Stomach (tissue), 9 donors: ENCODE results near the gene FLNC. TPM values are rescaled to one million over a fixed set of nuclear protein-coding genes. Genes with fewer than 3 reads are reported as not detected.

ENCODE experiments used
- DNase-seq, 2 donors: peaks; one replicate each; pipeline versions ENCODE4 v3.0.0 to v3.0.0-alpha.2; 2013 to 2019
- H3K27ac ChIP-seq, 5 donors: fragments of 200-600 bp in 4 of 5; sonication (generic) in 4 of 5; one replicate each; pipeline ENCODE4 v1.5.1; 2013 to 2019; ENCODE audit warnings: mild to moderate bottlenecking in 1 of 5, moderate library complexity in 1 of 5
- H3K27me3 ChIP-seq, 3 donors: fragments of 200-600 bp; sonication (generic); one replicate each; pipeline ENCODE4 v1.5.1; 2017 to 2019; ENCODE audit warnings: mixed run types in 1 of 3
- H3K36me3 ChIP-seq, 4 donors: fragments of 200-600 bp; sonication (generic); 1 replicate in 3 of 4; 2 replicates in 1 of 4; pipeline ENCODE4 v1.5.1; 2016 to 2019
- H3K4me1 ChIP-seq, 4 donors: fragments of 200-600 bp; sonication (generic); one replicate each; pipeline ENCODE4 v1.5.1; 2016 to 2019
- H3K4me3 ChIP-seq, 4 donors: fragments of 200-600 bp; sonication (generic) in 3 of 4; one replicate each; pipeline ENCODE4 v1.5.1; 2016 to 2019; ENCODE audit warnings: mild to moderate bottlenecking in 1 of 4
- H3K9me3 ChIP-seq, 4 donors: fragments of 200-600 bp; sonication (generic); one replicate each; pipeline ENCODE4 v1.5.1; 2016 to 2019
- EP300 ChIP-seq: sonication (generic); formaldehyde crosslinking; IDR thresholded peaks from one replicate; pipeline ENCODE4 v1.6.1; 2017; ENCODE audit warnings: antibody characterized with exemption
- POLR2A ChIP-seq, 4 donors: fragments of 450-650 bp; IDR thresholded peaks; one replicate each; pipeline ENCODE4 v1.6.1; 2016; ENCODE audit warnings: antibody characterized with exemption in 4 of 4, control low read depth in 2 of 4, mild to moderate bottlenecking in 1 of 4, moderate library complexity in 1 of 4
- POLR2AphosphoS5 ChIP-seq, 3 donors: sonication (generic); formaldehyde crosslinking; IDR thresholded peaks; one replicate each; pipeline ENCODE4 v1.6.1; 2016; ENCODE audit warnings: antibody characterized with exemption in 3 of 3
- WGBS, 5 donors: extraction: QIAGEN DNeasy Blood & Tissue Kit in 3 of 5; methylation state at CpG; one replicate each; pipeline versions ENCODE4 v1.1.5 to v1.1.7; 2013 to 2018; 5-methylcytosine and 5-hydroxymethylcytosine counted together
- intact Hi-C: fragments of 100-400 bp; cut with DNase I; formaldehyde crosslinking; loops from one replicate; pipeline ENCODE4 v1.15.1; 2023; ENCODE audit warnings: low total_unique reads
- polyA plus RNA-seq, 3 donors: library from polyadenylated mRNA; stranded (reverse); fragments of 200-250 nt; gene quantifications; one replicate each; pipeline ENCODE4 v1.2.3, GENCODE V29; 2013
- total RNA-seq, 5 donors: library from RNA; depleted of rRNA; stranded (reverse); fragments of >200 nt; gene quantifications; one replicate each; pipeline versions ENCODE4 v1.1.0 to v1.2.3, GENCODE V29; 2014 to 2016
- TF ChIP-seq, protein P1 (sequence below), 7 experiments: fragments of 450-650 bp in 4 of 7; fragments of 200-600 bp in 3 of 7; sonication (generic) in 3 of 7; IDR thresholded peaks; one replicate each; pipeline ENCODE4 v1.5.1; 2016 to 2019; ENCODE audit warnings: antibody characterized with exemption in 7 of 7, control low read depth in 2 of 7, mild to moderate bottlenecking in 1 of 7
- donor health status: healthy with polysubstance abuse.
- donor health status: Bipolar disorder and iron deficiency.
- donor health status: healthy.

FLNC gene
- total and polyA plus RNA-seq, 8 donors: 1.9 to 184 (median 46.6) TPM

DNA sequence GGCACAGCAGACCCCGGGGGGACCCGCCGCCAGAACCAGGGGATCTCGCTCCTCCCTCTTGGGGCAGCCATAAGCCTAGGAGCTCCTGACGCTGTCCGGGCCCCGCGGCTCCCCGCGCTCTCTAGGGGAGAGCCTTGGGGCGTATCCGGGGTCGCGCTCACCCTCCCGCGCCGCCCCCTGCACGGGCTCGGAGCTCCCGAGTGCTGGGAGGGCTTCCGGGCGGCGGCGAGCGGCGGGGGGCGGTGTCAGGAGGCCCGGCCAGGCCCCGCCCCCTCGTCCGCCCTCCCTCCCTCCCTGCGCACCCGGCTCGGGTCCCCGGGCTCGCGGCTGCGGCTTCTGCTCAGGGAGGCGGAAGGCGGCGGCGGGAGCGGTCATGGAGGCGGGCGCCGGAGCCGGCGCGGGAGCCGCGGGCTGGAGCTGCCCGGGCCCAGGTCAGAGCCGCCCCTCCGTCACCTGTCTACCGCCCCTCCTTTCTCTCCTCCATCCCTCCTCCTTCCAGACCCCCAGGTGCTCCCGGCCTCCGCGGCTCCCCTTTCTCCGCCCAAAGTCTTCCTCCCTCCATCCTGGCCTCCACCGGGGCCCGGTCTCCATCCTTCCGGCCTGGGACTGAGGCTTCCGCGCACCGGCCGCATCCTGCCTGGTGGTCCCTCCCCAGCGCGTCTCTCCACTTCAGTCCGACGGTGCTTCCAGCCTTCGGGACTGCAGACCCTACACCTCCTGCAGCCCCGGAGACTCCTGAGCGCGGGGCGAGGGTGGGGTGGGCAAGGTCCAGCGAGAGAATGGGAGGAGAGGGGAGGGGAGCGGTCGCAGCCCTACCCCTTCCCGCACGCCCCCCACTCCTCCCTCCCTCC, 38.9 kb upstream of the FLNC start, which contains the start of gene CCDC136:
TSS of gene CCDC136 (plus strand) at position 848 of the 851 bp plus-strand sequence. CDS start 444 bp downstream, outside the sequence.
- TF ChIP-seq POLR2A (IDR thresholded peaks at IDR 0.05): no peak
- TF ChIP-seq POLR2AphosphoS5 (IDR thresholded peaks at IDR 0.05): peak; percentile 12 to 42 (median 18)
- H3K27ac ChIP-seq: peak within 1 kb of the TSS; percentile 16 to 85 (median 73)
- H3K36me3 ChIP-seq: peaks cover 0 to 8% (median 0%) of the 10 kb centered on the region in 4 donors
- H3K4me3 ChIP-seq: peak within 1 kb of the TSS; percentile 84 to 92 (median 88)
- WGBS, 5 donors: 0 to 1% (median 1%) methylated on average over 41 to 76 of the region's 80 CpGs
- peak; percentile 83 to 89 for DNase-seq
- H3K27me3 ChIP-seq: peaks cover 0 to 12% (median 0%) of the 10 kb centered on the region in 3 donors
- no peaks in the 10 kb centered on the region for H3K9me3 ChIP-seq
- intact Hi-C loops: no loop called here
- peaks cover 14 to 30% (median 22%) of the 10 kb centered on the region in 4 donors for H3K4me1 ChIP-seq

DNA sequence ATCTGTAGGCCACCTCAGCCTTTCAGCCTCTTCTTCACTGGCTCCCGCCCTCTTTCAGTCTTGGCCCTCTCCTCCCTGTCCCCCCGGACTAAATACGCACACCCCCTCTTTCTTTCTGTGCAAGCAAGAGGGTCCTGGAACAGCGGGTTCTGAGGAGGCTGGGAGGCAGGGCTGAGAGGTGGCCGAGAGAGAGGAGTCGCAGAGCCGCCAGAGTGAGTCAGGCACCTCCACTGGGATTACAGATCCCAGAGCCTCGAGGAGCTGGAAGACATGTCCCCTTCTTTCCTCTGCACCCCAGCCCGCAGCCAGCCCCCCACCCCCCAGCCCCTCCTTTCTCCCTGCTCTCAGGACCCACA, 38.3 kb upstream of the FLNC start:
- Histone ChIP-seq H3K27me3 (peaks cover 0 to 12% (median 0%) of the 10 kb centered on the region in 3 donors), H3K4me1 (peaks cover 14 to 30% (median 22%) of the 10 kb centered on the region in 4 donors), H3K9me3 (no peaks in the 10 kb centered on the region), H3K27ac (peak overlapping the region in 2 of 5 donors; percentile 73 to 85), H3K36me3 (peaks cover 0 to 8% (median 0%) of the 10 kb centered on the region in 4 donors), H3K4me3 (peak overlapping the region; percentile 84 to 92 (median 88))
- WGBS, 5 donors: 12 to 25% (median 15%) methylated on average over 7 to 9 of the region's 9 CpGs
- intact Hi-C loops: no loop called here
- TF ChIP-seq, protein P1, sequence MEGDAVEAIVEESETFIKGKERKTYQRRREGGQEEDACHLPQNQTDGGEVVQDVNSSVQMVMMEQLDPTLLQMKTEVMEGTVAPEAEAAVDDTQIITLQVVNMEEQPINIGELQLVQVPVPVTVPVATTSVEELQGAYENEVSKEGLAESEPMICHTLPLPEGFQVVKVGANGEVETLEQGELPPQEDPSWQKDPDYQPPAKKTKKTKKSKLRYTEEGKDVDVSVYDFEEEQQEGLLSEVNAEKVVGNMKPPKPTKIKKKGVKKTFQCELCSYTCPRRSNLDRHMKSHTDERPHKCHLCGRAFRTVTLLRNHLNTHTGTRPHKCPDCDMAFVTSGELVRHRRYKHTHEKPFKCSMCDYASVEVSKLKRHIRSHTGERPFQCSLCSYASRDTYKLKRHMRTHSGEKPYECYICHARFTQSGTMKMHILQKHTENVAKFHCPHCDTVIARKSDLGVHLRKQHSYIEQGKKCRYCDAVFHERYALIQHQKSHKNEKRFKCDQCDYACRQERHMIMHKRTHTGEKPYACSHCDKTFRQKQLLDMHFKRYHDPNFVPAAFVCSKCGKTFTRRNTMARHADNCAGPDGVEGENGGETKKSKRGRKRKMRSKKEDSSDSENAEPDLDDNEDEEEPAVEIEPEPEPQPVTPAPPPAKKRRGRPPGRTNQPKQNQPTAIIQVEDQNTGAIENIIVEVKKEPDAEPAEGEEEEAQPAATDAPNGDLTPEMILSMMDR (IDR thresholded peaks at IDR 0.05): no peak
- TF ChIP-seq POLR2A (IDR thresholded peaks at IDR 0.05) (no peak), EP300 (no peak), POLR2AphosphoS5 (IDR thresholded peaks at IDR 0.05) (no peak)
- no peak for DNase-seq

DNA sequence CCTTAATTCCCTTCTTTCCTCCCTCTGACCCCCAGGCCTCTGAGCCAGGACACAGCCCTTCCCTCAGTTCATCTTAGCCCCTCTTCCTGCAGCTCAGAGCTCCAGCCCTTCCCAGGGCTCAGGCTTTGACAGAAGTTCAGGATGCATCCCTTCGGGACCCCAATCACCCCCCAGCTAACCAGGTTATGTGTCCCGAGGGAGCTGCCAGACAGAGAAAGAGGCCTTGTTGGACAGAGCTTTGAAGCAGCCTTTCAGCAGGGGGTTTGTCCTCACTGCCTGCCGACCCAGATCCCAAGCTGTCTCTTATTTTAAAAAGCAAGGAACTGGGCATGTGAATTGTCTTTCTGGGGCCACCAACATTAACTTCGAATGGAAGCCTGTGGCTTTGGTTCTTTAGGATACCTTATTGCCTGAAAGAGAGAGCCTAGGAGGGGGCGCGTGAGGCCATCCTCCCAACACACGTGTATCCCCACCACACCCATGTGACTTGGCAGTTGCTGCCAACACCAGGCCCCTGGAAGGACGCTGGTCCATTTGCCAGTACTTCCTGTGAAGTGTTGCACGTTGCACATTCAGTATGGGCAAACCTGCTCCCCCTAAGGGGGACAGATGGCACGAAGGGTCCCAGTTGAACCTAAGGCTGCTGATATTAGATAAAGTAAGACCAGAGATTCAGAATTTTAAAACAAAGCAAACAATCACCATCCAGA, 37.6 kb upstream of the FLNC start:
- peak in 1 of 2 donors; percentile 30 for DNase-seq
- H3K27me3 ChIP-seq: peaks cover 0 to 12% (median 0%) of the 10 kb centered on the region in 3 donors
- 45 to 63% (median 56%) methylated on average over 10 of the region's 10 CpGs for WGBS, 5 donors
- intact Hi-C loops: no loop called here
- peaks cover 0 to 8% (median 0%) of the 10 kb centered on the region in 4 donors for H3K36me3 ChIP-seq
- H3K9me3 ChIP-seq: no peaks in the 10 kb centered on the region
- peak overlapping the region in 2 of 4 donors; percentile 84 to 88 for H3K4me3 ChIP-seq
- no peak overlapping the region for H3K27ac ChIP-seq
- no peak for TF ChIP-seq POLR2AphosphoS5 (IDR thresholded peaks at IDR 0.05)
- peaks cover 14 to 30% (median 22%) of the 10 kb centered on the region in 4 donors for H3K4me1 ChIP-seq

GRCh38 chr7:128793181-128793547, 37.0 kb upstream of the FLNC start:
- DNase-seq: no peak
- peaks cover 0 to 12% (median 0%) of the 10 kb centered on the region in 3 donors for H3K27me3 ChIP-seq
- H3K27ac ChIP-seq: no peak overlapping the region
- 94 to 97% (median 96%) methylated on average over 5 of the region's 5 CpGs for WGBS, 5 donors
- TF ChIP-seq POLR2AphosphoS5 (IDR thresholded peaks at IDR 0.05): no peak
- TF ChIP-seq, protein P1 (IDR thresholded peaks at IDR 0.05): no peak
- TF ChIP-seq EP300: no peak
- TF ChIP-seq POLR2A (IDR thresholded peaks at IDR 0.05): no peak
- no peak overlapping the region for H3K4me3 ChIP-seq
- H3K36me3 ChIP-seq: peaks cover 0 to 8% (median 0%) of the 10 kb centered on the region in 4 donors
- no peaks in the 10 kb centered on the region for H3K9me3 ChIP-seq
- intact Hi-C loops: no loop called here
- H3K4me1 ChIP-seq: peaks cover 14 to 30% (median 22%) of the 10 kb centered on the region in 4 donors

- TF ChIP-seq, protein P1 (IDR thresholded peaks at IDR 0.05): no peak
- TF ChIP-seq POLR2A (IDR thresholded peaks at IDR 0.05): no peak
- no peak for TF ChIP-seq EP300
- no peak for TF ChIP-seq POLR2AphosphoS5 (IDR thresholded peaks at IDR 0.05)
- Histone ChIP-seq H3K27ac (no peak overlapping the region), H3K36me3 (peaks cover 0 to 8% (median 0%) of the 10 kb centered on the region in 4 donors), H3K4me3 (no peak overlapping the region), H3K27me3 (peaks cover 0 to 12% (median 0%) of the 10 kb centered on the region in 3 donors), H3K9me3 (no peaks in the 10 kb centered on the region), H3K4me1 (peaks cover 14 to 30% (median 22%) of the 10 kb centered on the region in 4 donors)
- peak in 1 of 2 donors; percentile 37 for DNase-seq
- intact Hi-C loops: no loop called here
- 61 to 81% (median 67%) methylated on average over 3 of the region's 3 CpGs for WGBS, 5 donors
Measured at GRCh38 chr7:128794020-128794419, 36.2 kb upstream of the FLNC start.
